ENCODE measurements around the gene RAB11FIP5.
"Not testable (repeated sequence)": the region's sequence is repeated elsewhere in the genome, so short reads cannot be mapped to it uniquely, and the experiment has no call there.

The RAB11FIP5 gene

DNA sequence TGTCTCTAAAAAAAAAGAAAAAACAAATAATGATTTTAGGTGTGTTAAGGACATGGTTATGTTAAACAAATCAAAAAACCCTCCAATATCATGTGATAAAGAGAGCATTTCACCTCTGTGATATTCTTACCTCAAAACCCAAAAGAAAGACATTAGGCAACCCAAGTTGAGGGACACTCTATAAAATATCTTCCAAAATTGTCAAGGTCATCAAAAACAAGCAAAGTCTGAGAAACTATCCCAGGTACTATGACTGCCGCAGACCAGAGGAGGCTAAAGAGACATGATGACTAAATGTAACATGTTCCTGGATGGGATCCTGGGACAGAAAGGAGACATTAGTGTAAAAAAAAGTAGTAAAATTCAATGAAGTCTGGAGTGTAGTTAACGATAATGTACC, 45.7 kb downstream of the RAB11FIP5 start:
- DNase-seq = no peak

DNA sequence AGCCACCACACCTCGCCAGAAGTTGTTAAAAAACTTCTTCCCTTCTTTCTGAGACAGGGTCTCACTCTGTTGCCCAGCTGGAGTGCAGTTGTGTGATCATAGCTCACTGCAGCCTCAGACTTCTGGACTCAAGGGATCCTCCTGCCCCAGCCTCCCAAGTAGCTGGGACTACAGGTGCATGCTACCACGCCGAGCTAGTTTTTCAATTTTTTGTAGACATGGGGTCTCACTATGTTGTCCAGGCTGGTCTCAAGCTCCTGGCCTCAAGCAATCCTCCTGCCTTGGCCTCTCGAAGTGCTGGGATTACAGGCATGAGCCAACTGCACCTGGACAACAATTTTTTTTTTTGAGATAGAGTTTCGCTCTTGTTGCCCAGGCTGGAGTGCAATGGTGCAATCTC, 47.7 kb downstream of the RAB11FIP5 start:
- not testable (repeated sequence) for DNase-seq

DNA sequence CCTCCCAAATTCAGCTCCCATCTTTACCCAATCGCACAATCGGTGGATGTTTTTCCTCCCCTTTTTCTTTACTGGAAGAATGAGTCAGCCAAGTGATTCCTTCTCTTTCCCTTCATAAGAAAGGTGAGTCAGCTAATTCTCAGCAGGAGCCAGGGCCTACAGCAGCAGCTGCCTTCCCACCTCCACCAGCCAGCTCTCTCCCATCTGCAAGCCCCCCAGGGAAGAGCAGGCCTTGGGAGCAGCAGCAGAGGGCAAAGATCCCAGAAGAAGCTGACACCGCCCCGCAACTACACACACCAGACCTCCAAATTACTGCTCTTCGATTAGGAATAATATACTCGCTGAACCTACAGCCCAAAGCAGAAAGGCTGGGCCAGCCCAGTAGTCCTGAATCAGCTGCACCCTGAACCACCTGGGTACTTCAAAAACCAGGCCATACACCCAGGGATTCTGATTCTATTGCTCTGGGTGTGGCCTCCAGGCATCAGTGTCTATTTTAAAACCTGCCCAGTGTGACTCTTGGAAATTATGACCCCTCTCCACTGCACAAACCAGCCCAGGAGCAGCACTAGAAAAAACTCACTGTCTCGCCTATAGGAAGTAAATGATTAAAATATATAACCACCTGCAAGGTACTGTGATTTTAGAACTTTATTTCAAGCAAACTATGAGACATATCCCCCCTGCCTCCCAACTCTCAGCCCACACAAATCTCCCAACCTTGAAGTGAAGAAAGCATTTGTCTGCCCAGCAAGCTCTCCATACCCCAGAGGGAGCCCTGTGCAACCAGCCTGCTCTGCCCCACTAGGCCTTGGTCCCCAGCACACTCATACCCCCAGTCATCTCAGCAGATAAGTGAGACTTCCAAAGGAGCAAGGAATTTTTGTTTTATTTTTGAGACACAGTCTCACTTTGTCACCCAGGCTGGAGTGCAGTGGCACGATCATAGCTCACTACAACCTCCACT, 48.6 kb downstream of the RAB11FIP5 start:
- no peak for DNase-seq

DNA sequence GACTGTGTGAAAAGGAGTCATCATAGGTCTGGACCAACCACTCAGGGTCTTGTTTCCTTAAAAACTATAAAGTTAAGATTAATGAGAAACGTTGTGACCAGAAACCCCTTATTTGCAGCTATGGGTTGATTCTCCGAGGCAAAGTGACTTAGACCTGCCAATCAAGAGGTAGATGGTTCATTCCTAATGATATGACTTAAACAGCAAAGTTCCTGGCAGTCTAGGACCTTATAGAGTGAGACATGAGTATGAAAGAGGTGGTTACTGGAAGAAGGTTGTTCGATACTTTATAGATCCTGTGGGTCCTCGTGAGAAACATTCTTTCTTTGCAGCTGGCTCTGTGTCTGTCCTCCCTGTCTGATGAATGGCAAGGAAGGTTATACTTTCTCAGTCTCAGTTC, 49.3 kb downstream of the RAB11FIP5 start:
- no peak for DNase-seq

DNA sequence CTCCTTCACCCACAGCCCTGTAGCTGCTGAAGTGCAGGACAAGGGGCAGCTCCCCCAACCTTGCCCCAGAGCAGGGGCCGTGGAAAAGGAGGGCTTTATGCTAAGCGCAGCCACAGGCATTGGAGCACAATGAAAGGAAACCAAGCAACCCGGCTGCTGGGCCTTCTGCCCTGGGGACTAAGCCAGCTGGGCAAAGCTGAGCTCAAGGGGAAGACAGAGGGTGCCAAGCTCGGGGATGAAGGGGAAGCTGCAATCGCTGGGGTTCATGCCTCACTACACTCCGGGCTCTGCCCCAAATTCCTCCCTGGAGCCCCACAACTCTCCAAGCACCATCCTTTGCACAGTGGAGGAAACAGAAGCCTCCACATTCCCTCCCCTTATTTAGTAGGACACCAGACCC, 53.6 kb downstream of the RAB11FIP5 start:
- DNase-seq = no peak

DNA sequence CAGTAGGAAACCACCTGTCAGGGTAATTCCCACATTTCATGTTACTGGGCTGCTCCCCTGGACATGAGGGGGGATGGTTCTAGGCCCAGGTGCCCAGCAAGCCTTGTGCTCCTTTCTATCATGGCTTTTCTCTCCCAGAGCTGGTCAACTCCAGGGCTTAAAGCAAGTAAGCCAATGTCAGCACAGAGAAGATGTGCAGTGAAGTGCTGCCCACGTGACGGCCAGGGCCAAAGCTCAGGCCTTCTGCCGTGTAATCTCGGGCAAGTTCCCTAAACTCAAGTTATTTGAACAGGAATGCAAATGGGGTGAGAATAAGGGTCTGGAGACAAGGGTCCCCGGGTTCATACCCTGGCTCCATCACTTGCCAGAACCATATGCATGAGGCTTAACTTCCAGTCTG, 57.8 kb downstream of the RAB11FIP5 start:
- DNase-seq = no peak

DNA sequence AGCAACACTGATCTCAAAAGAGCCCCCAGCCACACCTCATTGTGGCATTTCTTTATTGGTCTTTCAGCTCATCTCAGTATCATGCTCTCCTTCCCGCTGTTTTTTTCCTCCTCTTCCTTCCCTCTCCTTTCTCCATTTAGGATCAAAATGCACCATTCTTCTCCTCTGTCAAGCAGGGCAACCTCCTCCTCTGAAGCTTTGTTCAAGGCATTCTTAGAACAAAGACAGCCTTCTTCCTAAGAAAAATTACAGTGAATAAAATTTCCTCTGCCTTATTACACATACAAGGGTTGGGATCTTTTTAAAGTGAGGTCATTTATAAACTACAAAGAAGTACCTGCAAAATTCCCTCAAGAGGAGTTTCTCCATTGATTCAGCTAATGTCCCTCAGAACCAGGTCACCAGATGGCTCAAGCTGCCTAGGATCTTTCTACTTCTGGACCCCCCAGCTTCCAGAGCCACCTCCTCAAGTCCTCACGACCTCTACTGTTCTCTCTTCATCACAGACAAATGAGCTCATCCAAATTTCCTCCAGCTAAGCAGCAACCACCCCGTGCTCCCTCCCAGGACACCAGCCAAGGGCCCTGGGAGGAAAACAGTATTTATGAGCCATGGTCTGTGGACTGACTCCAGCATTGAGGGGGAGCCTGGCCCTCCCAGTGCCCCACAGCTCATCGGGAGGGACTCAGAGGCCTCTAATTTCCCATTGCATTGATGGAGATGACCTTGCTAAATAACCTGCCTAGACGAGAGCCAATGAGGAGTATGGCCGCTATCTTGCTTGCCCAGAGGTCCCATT, 59.2 kb downstream of the RAB11FIP5 start:
- DNase-seq = no peak

DNA sequence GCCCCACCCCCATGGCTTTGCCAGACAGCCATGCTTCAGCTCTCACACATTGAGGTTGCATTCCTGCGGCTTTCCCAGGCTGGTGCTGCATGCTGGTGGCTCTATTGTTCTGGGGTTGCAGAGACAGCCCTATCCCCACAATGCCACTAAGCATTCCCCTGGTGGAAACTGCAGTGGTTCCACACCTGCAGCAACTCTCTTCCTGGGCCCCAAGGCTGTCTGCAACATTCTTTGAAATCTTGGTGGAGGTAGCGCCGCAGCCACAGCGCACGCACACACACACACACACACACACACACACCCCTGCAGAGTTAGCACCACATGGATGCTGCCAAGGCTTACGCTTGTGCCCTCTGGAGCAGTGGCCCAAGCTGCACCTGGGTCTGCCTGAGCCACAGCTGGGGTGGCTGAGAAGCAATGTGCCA, 62.6 kb downstream of the RAB11FIP5 start:
- DNase-seq = no peak

DNA sequence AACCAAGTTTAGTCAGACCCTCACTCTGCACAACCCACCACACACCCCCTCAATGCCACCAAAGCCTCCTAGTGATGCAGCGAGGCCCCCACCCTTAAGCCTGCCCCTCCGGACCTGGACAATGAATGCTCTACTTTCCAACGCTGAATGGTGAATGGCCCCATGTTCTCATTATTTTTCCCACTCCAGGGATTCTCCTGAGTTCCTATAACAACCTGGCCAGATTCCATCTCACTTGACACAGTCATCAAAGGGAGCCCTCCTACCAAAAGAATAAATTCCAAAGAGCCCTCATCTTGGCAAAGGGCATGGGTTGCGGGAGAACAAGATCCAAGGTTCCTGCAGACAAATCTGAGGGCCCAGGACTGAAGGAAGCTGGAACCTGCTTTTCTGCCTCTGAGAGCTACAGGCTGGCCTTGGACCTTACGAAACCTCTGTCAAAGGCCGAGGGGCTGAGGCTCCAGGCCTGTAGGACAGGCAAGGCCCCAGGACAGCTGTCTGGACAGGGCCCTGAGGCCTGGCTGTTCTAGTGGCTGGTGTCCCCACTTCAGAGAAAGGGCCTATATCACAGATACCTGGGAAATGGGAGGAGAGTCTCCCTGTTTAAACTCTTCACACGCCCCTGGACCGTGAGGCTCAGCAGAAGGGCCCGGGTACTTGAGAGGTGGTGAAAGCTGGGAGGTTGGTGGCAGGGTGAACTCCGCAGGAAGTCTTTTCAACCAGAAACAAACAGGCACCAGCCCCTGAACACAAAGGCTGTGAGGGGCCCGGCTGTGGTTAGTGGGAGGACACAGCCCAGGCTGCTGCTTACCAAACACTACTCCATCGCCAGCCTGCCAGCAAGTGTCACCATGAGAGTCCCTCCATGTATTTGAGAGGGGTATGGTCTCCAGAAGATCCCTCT, 68.6 kb downstream of the RAB11FIP5 start:
- peak; percentile 52 for DNase-seq

DNA sequence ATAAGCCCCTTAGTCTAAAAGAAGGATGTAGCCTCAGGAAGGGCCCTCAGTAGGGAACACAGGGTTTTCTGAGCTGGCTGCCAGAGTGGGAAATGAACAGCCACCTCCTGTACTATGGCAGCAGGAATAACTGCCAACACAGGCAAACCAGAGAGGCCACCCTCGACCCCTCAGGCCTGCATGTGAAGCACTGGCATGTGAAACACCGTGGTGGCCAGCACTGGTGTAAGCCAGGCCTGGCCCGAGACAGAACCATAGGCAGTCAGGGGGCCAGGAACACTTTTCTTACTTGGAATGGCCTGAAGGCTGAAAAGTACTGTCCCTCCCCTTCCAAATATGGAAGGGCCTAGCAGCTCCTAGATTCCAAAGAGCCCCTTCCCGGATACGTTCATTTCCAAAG, 69.5 kb downstream of the RAB11FIP5 start:
- DNase-seq = no peak

DNA sequence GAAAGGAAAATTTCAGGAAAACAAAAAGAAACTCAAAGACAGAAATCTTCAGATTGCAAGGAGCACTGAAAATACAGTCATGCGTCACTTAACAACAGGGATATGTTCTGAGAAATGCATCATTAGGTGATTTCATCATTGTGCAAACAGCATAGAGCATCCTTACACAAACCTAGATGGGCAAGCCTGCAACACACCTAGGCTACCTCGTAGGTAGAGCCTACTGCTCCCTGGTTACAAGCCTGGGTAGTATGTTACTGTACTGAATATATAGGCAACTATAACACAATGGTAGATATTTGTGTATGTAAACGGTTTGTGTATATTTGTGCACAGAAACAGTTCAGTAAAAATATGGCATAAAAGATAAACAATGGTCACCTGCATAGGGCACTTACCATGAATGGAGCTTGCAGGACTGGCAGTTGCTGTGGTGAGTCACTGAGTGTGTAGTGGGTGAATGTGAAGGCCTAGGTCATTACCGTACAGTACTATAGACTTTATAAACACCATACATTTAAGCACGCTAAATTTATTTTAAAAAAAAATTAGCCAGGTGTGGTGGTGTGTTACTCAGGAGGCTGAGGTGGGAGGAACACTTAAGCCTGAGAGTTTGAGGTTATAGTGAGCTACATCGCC, 74.7 kb downstream of the RAB11FIP5 start:
- peak; percentile 13 for DNase-seq

DNA sequence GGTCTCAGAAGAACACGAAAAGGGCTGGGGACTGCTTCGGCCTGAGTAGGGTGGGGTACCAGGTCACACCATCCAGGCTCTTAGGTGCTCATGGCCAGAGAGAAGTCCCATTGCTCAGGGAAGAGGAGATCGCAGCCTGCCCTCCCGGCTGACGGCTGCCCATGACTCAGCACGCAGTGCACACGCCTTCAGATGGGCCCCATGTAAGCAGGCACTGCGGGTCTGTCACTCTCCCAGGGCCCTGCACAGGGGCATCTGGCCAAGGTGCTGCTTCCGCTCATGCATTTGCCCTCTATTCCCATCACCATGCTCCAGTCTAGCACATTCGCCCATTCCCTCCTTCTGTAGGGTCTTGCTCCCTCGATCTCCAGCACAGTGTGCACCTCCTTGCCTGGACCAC, 76.0 kb downstream of the RAB11FIP5 start:
- no peak for DNase-seq

DNA sequence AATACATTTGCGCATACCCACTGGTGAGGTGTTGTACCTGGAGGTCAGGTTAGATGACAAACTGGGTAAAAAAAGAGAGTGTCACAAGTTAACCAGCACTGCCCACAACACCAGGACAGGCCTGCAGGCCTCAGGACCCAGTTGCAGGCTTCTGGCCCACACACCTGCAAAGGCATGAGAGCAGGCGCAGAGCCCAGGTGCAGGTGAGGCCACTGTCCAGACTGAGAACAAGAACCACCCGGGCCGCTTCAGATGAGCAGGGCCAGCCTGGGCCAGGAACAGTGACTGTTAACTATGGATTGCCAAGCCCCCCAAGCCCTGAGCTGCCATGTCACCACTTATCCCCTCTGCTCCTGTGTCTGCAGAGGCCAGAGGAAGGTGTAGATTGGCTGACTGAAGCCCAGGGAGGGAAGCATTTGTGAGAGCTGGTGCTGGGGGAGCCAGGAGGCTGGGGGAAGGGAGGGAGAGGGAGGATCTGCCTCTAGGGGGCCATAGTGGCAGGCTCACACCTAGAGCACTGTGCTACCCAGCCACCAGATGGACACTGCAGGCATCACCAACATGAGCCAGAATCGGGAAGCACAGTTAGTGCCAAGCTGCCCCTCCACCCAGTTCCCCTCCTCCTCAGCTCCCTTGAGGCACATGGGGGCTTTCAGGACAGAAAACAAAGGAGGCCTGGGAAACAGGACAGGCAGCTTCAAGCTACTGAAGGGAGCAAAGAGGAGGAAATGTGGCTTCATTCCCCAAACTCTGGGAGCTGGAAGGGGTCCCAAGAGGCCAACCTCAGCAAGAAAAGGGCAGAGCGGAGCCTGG, 76.6 kb downstream of the RAB11FIP5 start:
- DNase-seq = no peak

DNA sequence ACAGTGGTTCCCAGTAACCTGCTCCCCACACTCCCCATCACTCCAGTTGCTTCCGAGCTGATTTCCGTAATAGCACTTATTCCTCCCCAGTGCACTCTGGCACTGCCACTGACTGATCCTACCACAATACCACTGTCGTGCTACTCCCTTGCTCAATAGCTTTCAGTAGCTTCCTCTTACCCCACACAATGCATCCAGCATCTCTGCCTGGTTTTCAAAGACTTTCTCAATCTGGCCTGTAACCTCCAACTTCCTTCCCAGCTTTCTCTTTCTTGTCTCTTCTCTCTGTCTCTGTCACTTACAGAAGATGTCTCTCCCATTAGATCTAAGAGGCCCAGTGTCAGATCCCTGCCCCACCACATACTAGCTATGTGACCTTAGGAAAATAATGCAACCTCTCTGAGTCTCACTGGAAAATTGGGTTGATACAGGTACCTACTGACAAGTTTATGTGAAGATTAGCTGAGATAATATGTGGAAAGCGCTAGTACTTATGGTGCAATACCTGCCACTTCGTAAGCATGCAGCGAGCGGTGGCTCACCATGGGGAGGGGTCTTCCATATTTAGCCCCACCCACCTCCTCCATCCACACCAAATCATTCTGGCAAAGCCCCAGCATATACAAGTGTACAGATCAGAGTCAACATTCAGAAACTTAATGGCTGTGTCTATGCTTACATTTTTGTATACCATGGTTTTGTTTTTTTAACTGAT, 77.9 kb downstream of the RAB11FIP5 start:
- no peak for DNase-seq

DNA sequence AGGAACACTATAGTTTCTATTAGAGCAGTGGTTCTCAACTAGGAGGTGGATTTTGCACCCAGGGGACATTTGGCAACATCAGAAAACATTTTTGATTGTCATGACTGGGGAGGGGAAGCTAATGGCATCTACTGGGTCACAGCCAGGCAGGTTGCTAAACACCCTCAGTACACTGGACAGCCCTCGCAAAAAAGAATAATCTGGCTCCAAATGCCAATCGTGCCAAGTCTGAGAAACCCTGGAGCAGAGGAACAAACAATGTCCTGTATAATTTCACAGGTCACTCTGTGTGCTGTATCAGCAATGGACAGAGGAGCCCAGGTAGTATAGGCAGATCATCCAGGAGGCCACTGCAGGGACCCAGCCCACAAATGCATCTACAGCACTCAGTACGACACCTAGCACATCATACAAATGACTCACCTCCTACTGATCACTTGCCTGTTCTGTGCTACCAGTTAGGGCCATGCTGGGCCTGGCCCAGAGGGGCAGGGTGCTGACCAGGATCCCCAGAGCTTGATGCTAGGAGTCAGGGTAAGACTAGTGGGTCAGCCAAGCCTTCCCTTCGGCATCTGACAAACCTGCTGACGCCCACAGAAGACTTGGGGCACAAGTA, 78.9 kb downstream of the RAB11FIP5 start:
- DNase-seq = no peak

DNA sequence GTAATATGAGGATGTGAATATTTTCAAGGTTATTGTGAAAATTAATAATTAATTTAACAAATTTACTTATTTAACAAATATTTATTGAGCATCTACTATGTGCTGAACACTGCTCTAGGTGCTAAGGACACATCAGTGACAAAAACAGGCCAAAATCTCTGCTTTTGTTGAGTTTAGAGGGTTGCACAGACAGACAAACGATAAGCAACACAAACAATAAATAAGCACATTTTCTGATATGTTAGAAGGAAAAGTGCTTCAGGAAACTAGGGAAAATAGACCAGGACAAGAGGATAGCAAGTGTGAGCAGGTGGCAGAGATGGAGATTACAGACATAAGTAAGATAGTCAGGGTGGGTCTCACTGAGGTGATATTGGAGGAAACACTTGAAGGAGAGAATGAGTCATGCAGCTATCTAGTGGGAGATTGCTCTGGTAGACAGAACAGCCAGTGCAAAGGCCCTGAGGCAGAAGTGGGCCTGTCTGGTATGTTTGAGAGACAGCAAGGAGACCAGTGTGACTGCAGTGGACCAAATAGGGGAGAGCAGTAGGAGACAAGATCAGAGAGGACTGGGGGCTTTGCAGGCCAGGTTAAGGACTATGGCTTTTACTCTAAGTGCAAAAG, 79.5 kb downstream of the RAB11FIP5 start:
- no peak for DNase-seq

DNA sequence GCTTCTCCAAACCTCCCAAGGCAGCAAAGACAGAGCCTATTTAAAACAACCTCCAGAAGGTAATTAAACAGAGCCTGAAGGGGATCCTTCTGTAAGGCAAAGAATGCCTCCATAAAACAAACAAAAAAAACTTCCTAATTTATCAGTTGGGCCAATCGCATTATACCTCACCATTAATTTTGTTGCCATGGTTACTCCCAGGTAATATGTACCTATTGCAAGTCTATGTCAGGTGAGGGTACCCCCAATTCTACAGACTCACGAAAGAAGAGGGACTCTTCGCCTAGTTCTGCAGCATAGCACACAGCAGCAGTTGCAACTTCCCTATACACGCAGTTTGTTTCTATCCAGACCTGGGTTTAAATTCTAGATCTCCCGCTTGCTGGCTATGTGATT, 80.0 kb downstream of the RAB11FIP5 start:
- DNase-seq = no peak

DNA sequence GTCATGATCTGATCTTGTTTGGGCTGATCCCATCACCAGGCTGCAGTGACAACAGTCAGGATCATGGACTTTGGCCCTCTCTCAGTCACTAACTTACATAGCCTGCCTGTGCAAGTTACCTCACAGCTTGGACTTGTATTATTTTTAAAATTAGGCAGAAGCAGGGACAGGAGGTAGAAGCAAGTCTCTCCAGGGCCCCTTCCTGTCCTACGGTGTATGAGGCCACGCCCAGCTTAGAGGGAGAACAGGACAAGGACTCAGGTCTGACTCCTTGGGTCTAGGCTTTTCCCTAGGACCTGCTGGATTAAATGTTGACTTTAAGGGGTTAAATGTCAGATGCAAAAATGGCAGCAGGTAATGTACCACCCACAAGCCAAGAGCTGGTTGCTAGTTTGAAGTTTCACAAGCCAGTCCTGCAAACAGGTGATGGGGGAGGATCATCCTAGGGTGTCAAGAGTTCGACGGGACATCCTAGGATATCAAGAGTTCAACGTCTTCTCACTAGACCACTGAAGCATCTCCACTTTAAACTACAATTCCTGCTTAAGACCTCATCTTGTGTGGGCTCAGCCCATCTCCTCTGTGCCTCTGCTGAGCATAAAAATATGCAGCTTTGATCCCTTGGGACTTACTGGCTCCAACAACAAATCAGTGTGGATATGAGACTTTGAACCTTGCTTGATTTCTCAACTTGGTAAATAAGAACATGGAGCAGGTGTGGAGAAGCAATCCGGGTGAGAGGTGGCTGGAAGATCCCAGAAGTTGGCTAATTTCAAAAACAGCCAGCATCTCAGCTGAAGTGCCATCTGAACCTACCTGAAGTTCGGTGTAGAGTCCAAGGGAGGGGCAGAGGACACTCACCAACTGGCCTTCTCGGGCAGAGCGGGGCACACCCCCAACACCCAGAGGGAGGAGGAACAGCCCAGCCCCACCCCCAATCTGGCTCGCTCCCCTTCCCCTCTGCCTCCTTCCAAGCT, 80.7 kb downstream of the RAB11FIP5 start:
- DNase-seq = no peak
